HG02763 (cell line): Measurements from ENCODE around the gene RIPOR2.
"Not testable (repeated sequence)": the region's sequence is repeated elsewhere in the genome, so short reads cannot be mapped to it uniquely, and the experiment has no call there.

Experiments used
- ATAC-seq: cut with Tn5 transposase; IDR thresholded peaks from one replicate; pipeline ENCODE4 v1.9.1; 2021; ENCODE audit warnings: mild to moderate bottlenecking, moderate library complexity; ENCODE audit not compliant: unreplicated experiment

Gene RIPOR2

GRCh38 chr6:24927985-24928745 lies 7.6 kb downstream of the RIPOR2 start:
- ATAC-seq = no peak

- no peak for ATAC-seq
Observed at GRCh38 chr6:24927277-24927955, 8.3 kb downstream of the RIPOR2 start.

DNA sequence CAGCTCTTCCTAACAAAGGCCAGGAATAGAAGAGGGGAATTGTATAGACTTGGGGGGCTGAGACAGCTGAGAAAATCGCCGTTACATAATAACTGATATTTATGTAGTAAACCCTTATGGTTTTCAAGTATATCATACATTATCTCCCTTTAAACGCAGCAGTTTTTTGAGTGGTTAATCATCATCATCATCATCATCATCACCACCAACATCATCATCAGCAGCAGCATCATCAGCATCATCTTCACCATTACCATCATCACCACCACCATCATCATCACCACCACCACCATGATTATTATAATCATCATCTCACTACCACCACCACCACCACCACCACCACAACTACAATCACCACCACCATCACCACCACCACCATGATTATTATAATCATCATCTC lies 9.1 kb downstream of the RIPOR2 start:
- ATAC-seq = not testable (repeated sequence)

DNA sequence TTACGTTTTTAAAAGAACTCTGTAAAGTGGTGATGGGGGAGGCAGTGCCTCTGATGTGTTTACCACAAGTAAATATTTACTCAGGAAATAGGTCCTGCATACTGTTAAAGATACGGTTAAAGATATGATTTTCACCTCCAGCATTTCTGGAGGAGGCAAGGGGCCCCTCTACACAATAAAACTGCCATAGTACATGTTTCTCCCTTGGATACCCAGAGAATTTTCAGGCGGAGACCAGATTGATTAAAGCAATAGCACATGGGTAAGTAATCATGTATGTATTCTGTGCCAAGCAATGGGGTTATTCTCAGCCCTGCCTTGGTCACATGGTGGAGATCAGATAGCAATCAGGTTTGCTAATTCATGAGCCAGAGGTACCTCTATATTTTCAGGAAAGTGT lies 9.6 kb downstream of the RIPOR2 start:
- no peak for ATAC-seq

DNA sequence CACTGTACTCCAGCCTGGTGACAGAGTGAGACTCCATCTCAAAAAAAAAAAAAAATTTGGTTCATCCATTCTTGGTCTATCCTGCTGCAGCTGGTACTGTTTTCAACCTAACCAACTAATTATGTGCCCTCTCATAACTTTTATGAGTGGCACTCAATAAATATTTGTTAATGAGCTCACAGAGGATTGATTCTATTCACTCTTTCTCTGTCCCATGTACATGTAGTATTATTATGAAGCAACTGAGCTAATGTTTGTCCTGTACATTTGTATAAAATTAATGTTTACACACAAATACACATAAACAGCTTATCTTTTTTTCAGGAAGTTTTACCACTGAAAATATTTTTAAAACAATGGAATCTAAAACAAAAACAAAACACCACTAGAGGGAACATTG lies 10.1 kb downstream of the RIPOR2 start:
- no peak for ATAC-seq

- no peak for ATAC-seq
Observed at GRCh38 chr6:24924580-24925356, 11.0 kb downstream of the RIPOR2 start.

DNA sequence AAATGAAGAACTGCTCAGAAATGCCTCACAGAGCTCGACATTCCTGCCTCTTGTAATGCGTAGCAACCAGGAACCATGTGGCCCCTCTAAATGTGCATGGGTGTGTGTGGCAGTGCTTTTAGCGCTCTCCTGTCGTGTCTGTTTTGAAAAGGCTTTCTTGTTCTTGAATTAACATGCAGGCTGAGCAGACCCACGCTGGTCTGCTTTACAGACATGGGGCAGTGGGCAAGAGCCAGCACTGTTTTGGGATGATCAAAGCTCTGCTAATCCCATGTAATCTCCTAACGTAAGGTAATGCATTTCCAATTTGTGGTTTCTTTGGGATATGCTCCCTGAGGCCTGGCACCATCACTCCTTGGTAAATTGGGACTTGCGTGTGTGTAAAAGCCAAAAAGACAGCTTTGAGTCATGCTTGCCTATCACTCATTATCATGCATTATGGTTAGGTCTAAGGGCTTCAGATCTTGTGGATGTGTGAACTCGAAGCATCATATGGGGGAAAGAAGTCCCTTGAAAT lies 11.8 kb downstream of the RIPOR2 start:
- no peak for ATAC-seq

DNA sequence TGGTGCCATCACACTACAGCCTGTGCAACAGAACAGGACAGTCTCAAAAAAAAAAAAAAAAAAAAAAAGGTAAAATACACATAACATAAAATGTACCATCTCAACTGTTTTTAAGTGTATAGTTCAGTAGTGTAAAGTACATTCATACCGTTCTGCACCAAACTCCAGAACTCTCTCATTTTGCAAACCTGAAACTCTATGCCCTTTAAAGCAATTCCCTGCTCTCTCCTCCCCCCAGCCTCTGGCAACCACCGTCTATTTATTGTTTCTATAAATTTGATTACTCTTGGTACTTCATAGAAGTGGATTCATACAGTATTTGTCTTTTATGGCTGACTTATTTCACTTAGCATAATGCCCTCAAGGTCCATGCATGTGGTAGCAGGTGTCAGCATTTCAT lies 12.9 kb downstream of the RIPOR2 start:
- ATAC-seq = no peak

- ATAC-seq = no peak
Observed at GRCh38 chr6:24922170-24922569, 13.6 kb downstream of the RIPOR2 start.

DNA sequence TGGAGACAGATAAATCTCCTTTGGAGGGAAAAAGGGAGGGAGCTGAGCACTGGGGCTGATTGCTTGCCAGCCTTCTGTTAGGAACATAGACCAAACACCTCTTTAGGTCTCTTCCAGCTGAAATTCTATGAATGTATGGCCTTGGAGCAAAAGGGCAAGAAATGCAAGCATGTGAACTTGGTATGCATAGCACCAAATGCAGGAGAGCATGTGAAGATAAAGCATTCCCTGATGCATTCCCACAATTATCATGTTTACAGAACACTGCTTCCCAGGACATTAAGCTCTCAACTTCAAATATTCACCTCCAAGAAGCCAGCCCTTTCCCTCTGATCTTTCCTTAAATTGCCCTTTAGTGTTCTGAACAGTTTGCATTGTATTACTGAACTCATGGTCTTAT lies 15.6 kb downstream of the RIPOR2 start:
- no peak for ATAC-seq

GRCh38 chr6:24919056-24919892 lies 16.5 kb downstream of the RIPOR2 start:
- peak; percentile 45 for ATAC-seq

DNA sequence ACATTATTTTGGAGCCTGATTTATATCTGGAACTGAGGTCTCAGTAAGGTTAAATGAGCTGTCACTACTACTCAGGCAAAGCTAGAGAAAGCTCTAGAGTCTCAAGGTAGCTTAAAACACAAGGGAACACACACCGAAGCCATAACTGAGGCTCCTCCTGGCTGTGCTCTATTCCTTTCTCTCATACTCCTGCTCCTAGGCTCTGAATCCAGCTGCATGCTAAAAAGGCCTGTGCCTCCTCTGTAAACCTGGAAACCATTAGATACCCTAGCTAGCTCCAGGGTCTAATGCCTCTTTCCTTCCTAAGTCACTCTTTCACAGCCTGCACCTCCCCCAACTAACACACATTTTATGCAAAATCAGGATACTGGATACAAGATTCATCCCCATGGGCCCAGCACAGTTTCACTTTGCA lies 17.1 kb downstream of the RIPOR2 start:
- ATAC-seq = no peak

- ATAC-seq = no peak
Observed at GRCh38 chr6:24916496-24916895, 19.3 kb downstream of the RIPOR2 start.

DNA sequence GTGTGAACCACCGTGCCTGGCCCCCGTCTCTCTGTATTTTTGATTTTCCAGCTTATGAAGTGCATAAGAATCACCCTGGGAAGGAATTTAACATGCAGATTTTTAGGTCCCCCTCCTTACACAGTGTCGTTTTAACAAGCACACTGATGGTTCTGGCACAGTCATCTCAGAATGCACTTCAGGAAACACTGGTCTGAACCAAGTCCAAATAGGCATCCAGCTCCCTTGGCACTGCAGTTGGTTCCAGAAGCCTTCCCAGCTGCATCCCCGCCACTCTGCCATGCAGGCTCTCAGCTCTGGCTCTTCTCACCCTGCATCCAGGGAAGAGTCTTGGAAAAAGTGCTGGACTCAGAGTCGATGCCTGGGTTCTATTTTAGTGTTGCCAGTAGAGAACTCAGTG lies 20.1 kb downstream of the RIPOR2 start:
- no peak for ATAC-seq

DNA sequence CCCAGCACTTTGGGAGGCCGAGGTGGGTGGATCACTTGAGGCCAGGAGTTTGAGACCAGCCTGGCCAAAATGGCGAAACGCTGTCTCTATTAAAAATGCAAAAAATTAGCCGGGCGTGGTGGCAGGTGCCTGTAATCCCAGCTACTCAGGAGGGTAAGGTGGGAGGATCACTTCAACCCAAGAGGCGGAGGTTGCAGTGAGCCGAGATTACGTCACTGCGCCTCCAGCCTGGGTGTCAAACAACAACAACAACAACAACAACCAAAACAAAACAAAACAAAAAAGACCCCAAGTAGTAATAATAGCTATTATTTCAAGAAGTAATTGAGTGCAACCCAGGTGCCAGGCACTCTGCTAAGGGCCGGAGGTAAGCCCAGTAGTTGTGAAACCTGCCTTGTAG lies 21.7 kb downstream of the RIPOR2 start:
- not testable (repeated sequence) for ATAC-seq

DNA sequence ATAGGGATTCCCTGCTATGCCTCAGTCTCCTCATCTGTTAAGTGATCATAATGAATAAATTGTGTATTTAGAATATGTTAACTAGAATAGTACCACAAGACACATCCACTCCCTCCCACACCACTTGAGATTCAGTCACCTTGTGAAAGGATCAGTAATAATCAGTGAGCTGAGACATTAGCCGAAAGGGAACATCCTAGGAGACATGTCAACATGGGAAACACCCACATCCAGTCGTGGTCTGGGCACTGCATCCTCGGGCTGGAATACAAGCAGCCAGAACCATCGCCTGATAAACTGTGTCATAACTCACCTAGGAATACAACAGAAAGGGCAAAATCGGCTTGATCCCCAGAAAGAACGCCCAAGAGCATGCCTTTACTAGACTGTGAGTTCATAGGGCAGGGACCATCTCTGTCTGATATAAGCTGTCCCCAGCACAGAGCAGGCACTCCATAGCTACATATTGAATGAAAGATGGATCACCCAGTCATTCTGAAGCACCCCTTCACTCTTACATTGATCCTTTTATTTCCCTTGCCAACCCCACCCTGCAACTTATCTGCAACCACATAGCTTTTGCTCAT lies 23.9 kb downstream of the RIPOR2 start:
- no peak for ATAC-seq

- no peak for ATAC-seq
Observed at GRCh38 chr6:24910961-24911725, 24.6 kb downstream of the RIPOR2 start.

DNA sequence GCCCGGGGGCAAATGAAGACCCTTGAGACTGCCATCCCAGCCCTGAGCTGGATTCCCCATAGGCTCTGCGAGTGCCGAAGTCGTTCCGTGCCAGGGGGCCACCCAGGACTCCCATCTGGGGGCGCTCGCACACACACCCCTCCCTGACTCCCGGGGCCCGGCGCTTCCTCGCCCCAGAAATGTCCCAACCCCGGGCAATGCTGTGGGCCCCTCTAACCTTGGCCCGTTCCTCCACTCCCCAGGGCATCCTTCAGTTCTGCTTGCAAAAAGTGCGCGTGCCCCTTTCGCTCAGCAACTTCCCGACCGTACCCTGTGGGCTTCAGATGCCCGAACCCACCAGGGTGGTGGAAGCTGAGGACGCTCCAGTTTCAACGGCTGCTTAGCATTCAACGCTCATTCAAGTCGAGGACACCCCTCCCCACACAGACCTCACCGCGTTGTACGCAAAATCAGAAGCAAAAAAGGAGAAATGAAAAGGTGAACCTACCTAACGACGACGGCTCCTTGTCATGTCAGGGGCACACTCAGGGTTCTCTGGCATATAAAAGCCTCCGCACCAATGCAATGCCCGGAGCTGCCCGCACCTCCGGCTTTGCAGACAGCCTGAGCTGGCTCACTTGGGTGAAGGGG lies 25.3 kb downstream of the RIPOR2 start:
- no peak for ATAC-seq
